GM18868 (cell line): ENCODE measurements around the gene SLC24A3.

ENCODE experiments used
- ATAC-seq: cut with Tn5 transposase; IDR thresholded peaks from one replicate; pipeline ENCODE4 v1.9.1; 2021; ENCODE audit warnings: mild to moderate bottlenecking, moderate library complexity; ENCODE audit not compliant: unreplicated experiment

The SLC24A3 gene

DNA sequence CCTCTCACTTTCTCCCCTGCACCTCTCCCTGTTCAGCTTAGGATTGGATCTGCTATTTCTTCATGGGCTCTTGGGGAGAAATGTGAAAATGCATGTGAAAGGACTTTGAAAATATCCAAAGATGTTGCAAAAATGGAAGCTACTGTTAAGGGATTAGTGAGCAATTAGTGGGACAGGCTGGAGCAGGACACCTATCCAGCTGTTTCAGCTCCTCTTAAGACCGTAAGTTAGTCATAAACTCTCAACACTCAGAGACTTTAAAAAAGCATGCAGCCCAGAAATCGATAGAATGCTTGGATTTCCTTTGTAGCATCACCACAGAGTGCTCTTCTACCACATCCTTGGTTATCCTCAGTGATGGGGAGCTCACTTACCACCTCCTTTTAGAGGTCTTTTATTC, 88.7 kb downstream of the SLC24A3 start:
- no peak for ATAC-seq

DNA sequence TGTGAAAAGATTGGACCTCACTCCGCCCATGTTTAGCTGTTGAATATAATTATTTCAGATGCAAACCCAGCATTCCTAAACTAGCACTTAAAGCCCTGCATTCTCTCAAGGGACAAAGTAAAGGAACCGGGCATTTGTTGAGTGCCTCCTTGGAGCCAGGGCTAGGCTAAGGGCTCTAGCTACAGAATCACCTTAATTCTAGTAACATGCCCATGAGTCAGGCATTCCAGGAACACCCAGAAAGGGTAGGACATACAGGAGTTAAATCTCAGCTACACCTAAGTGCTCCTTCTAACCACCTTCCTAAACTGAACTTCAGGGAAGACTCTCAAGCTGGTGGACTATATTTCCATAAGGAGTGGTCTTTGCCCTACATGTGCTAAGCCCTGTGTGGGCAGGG, 89.4 kb downstream of the SLC24A3 start:
- ATAC-seq = no peak

DNA sequence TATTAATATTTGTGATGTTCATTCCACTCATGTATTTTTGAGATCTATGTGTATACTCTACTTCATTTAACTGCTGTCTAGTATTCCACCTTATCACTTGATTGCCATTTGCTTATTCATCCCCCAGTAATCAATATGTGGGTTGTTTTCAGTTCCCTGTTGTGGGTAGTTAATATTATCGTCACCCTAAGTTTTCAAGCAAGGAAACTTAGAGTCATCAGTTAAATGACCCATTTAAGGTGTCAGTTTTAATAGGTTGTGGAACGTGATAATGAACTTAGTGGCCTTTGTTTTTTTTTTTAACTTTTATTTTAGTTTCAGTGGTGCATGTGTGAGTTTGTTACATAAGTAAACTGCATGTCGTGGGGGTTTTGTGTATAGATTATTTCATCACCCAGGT, 90.3 kb downstream of the SLC24A3 start:
- no peak for ATAC-seq

DNA sequence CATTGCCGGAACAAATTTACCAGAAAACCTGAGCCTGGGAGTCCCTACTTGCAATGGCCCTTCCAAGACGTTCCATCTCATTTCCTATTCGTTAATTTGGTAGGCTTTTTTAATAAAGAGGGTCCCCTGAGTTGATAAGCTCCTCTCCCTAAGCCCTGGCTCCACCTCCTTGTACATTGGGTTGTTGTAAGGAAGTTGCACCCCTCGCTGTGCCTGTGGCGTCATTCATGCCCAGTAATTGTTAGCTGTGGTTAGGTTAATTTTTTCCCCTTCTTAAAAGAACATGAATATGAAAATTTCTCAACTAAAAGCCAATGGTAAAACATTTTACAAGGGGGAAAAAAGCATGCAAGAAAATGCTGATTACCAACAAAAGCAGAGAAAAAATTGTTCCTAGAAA, 91.9 kb downstream of the SLC24A3 start:
- ATAC-seq = no peak

DNA sequence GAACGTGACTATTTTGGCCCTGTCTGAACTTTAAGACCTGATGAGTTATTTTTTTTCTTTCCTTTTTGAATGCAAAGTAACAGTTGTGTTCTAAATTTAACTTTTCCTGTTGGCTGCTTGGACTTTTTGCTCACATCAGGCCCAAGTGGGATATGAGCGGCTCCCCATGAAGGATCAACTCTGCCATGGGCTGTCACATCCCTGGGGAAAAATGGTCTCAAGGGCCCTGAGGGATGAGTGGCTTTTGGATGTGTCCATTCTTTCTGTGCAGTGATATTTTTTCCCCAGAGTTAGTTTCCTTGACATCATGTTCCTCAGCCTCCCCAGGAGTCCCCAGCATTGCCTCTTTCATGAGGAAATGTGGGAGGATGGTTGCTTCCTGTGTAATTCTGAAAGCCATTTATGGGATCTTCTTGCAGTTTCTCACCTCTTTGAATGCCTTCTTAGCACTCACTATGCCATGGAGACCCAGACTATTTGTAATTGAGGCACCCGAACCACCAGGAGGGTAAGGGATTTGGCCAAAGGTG, 92.5 kb downstream of the SLC24A3 start:
- ATAC-seq = no peak

DNA sequence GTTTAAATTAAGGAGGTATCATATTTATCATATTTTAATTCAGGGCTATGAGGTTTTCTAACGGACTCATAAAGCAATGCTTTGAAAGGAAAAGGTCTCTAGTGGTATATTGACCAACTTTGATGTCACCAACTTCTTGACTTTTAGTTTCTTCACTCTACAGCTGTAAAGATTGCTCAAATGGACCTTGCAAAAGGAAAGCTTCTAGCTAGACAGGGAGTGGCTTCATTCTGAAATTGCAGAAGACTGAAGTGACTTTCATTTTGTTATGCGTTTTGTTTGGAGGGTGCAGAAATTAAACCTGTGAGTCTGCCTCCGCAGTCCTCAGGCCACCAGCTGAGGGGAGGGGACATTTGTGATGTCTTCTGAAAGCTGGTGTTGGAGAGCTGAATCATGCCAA, 95.7 kb downstream of the SLC24A3 start:
- ATAC-seq = no peak

DNA sequence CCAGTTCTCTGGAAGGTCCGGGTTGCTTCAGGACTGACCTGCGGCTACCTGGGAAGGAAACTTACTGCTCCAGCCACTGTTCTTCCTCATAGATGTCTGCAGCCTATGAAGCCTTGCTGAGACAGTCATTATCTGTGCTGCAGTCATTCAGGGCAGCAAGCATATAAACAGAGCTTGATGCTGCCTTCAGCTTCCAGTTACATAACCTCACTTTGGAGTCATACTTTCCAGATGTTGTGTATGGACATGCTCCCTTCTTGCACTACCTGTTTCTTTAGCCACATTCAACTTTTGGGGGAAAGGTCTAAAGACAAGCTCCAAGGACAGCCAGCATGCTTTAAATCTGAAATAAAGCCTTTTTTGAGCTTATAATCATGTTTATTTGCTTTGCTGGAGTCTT, 98.1 kb downstream of the SLC24A3 start:
- no peak for ATAC-seq

DNA sequence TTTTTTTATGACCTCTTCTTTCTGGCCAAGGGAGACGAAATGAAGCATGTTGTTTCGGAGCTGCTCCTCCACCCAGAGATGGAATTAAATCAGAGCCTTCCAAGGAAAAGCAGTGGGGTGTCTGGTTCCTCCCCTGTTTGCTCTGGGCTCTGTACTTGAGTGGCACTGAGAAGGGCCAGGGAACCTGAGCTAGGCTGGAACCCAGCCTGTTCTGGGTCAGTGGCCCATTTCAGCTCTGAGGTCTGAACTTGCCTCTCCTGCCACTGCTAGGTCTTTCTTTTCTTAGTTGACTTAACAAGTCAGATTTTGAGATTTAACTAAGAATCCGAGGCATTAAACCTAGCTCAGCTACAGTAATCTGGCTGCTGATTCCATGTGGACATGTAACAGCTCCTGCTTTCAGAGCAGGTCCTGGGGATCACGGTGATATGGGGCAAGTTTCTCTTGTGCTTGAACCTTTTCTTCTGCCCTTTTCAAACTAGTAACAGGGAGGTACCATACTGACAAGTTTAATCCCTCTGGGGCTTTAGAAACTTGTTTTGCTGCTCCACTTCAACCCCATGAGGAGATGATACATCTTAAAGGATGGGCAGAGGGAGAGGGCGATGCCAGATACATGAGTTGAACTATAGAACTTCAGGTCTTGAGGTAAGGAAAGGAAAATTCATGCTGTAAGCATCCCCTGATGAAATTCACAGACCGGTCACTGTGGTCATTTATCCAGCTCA, 101.1 kb downstream of the SLC24A3 start:
- ATAC-seq = no peak

DNA sequence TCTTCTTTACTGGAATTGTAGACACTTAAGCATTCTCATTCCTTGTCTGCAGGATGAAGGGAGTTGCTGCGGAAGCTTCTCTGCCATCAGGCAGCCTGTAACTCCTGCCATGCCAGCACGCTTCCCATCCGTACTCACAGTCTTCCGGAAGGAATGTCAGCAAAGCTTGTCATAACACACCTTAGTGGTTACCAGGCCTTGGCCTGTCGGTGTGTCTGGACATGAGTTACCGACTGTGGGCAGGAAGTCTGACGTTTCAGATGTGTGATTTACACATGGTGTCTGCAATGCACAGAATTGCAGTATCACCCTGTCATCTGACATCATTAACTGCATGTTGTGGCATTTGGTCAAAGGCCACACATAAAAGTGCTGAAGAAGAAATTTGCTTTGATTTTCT, 102.2 kb downstream of the SLC24A3 start:
- ATAC-seq = no peak

DNA sequence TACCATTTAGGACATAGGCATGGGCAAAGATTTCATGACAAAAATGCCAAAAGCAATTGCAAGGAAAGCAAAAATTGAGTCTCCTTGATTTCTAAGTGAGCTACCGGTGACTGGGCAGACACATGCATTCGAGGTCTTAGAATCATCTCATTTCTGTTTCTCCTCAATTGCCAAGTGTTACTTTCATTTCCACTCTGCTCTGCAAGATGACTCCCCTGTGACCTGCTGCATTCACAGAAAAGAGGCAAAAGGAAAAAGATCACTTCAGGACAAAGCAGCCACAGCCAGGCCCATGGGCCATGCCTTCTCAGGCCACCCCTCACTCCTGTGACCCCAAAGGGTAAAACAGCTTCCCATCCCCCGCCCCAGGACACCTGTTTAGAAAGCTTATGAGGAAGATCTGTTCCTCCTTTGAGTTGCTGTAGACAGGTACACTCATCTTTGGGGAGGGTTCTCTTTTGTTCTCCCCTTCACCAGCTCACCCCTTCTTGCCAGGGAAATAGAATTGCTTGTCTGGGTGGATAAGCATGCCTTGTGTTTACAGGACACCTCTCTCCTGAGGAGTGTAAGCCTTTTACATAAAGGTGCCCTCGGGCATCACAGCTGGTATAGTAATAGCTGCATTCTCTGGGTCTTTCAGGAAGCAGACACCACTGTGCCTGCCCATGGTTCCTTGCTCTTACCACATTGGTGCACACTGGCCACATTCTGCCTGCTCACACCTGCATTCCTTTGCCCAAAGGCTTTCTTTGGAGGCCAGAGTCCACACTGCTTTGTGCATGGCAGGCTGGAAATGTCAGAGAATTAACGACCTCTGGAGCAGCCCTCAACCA, 105.0 kb downstream of the SLC24A3 start:
- ATAC-seq = no peak

DNA sequence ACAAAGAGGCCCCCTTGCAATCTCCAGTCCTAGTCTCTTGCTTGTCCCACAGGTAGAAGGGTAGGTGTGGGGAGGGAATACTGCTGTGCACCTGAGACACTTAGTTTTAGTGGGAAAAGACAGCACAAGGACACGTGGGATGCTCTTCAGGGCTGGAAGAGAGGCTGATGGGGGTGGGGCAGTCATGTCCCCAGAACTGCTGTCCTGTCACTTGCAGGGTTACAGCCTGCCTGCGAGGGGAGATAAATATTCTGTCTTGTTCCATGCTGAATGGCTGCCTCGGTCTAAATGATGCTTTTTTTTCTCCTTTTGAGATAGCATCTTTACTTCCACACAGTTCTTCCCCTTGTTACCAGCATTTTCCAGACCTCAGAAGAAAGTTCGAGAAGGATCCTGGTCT, 106.2 kb downstream of the SLC24A3 start:
- no peak for ATAC-seq

DNA sequence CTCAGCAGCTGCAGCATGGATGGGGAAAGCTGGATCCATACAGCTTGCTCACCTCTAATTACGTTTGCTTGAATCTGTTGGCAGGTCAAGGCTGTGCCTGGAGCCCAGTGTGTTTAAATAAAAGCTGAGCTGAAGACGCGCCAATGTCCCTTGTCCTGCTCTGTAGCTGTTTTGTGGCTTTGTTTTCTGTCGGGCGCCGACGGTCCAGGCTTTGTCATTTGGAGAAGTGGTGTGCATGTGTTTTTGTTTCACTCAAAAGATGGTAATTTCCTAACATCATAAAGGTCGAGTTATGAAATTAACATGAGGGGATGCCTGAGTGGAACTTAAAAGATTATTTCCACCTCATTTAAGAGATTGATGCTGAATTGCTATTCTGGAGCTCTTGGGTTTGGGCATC, 107.6 kb downstream of the SLC24A3 start:
- no peak for ATAC-seq

DNA sequence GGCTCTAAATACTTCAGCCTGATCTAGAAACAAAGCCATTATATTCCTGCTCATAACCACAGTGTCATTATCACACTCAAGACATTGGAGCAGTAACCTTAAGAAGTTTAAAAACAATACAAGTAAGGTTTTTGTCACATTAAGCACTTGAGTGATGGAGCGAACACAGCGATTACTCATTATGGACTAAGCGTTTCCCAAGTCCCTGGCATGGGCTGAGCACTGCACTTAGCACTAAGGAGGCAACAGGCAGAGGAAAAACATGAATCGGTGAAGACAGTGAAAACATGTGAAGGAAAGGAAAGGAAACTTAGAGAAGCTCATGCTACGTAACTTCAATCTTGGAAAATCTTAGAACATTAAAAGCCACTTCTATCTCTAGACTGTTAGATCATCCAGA, 108.7 kb downstream of the SLC24A3 start:
- no peak for ATAC-seq

DNA sequence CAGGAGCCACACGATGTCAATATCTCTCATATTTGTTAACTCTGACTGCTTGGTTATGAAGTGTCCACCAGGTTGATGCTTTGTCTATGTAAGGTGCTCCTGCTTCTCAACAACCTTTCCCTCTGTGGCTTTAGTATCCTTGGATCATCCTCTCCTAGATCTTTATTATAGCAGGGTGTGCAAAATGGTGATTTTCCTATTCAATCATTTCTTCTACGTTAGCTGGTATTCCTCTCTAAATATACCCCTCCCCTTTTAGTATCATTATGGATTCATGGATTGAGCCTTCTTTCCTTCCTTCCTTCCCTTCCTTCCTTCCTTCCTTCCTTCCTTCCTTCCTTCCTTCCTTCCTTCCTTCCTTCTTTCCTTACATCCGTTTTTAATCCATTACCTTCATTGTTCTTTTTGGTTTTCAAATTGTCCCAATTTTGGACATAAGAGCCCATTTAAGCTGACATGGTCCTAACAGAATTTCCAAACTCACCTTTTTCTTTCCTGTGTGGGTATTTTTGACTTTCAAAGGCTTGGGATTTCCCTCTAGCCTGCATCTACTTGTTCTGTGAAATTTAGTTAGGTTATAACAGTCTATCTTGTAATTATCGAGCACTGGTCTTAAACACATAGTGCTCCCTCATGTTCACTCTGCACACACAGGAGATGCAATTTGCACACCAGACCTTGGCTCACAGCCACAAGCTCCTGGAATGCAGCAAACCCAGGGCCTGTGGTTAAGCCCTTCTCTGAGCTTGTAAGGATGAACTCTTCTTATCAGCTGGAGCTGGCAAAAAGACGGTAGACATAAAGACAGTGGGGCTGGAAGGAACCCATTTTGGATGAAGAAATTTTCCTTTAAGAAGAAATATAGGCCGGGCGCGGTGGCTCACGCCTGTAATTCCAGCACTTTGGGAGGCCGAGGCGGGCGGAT, 109.9 kb downstream of the SLC24A3 start:
- ATAC-seq = no peak

DNA sequence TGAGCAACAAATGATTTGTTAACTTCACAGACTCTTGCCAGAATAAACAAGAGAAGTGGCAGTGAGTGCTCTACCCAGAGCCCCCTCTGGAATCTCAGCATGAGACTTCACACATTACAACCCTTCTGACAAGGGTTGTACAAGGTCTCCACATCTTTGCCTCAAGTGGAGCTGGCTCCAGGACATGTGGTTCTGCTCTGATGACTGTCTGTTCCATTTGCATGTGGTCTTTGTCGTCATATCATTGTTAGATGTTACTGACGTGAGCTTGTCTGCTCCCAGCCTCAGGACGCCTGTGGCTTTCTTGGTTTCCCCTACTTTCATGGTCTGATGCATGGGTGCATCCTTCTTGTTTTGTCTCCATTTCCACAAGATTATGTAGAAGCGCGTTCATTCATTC, 115.0 kb downstream of the SLC24A3 start:
- no peak for ATAC-seq

DNA sequence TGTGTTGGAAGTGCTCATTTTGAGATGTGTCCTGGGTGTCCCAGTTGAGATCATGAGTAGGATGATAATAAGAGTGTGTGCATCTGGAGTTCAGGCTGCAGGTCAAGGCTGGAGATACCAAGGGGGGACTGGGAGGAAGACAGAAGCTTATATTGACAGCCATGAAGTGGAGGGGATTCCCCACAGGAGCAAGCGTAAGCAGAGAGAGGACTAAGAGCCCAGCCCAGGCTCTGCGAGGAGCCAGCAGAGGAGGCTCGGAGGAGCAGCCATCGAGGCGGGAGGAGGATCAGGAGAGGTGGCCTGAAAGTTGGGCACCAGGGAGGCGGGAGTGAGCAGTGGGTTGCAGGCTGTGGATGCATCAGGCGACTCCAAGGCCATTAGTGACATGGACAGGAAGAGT, 116.2 kb downstream of the SLC24A3 start:
- ATAC-seq = no peak

DNA sequence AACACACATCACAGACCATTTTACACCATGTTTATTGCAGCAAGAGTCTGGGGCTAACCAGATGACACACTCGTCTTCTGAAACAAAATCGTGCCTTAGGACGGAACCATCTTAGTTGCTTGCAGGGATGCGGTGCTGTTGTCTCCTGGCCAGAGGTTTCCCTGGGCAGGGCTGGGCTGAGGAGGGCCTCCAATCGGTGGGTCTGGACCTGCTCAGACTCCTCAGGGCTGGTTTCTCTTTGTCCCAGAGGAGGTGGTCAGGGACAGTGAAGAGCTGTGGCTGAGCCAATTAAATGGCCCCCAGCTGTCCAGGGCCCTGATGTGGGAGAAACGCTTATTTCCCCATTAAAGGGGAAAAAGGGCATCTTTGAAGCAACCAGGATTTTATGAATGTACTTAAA, 117.6 kb downstream of the SLC24A3 start:
- no peak for ATAC-seq

DNA sequence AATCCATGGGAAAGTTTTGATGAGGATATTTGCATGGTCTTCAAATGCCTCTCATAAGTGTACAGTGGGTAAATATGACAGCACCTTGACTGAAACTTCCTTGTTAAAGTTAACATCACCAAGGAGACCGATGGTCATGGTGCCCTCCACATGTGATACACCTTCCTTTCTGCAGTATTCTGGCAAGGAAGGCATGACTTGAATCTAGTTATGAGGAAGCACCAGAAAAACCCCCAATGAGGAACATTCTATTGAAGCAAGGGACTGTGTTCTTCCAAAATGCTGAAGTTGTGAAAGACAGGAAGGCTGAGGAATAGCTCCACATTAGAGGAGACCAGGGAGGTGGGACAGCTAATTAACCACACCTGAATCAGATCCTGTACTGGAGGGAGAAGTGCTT, 118.3 kb downstream of the SLC24A3 start:
- no peak for ATAC-seq

DNA sequence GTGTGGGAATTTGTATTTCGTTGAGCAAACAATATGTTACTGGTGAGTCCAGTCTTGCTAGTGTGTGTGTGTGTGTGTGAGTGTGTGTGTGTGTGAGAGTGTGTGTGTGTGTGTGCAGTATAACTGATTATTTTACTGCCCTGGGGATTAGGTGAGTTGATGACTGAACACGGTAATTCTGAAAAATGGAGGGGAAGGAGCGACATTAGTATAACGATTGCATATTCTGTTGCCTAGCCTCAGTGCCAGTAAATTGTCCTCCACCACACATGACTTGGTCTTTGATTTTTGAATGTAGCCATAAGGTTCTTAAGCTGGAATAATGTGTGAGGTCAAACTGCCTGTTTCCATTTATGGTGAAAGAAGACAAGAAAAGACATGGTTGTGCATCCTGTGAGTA, 121.1 kb downstream of the SLC24A3 start:
- ATAC-seq = no peak

DNA sequence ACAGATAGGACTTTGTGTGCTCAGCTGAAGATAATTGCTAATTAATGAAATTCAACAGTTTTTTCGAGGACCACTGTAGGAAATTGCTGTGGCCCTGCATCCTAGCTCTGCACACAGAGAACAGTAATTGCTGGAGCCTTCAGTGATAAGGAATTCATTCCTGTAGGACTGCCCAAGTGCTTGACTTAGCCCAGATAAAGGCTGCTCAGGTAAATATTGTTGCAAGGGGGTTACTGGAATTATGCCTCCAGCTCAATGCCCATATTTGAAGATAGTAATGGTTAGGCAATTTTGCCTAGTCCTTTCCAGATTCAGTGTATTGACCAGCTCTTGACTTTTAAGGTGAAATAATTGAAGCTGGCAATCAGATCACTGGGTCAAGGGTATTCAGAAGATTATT, 122.9 kb downstream of the SLC24A3 start:
- ATAC-seq = no peak

DNA sequence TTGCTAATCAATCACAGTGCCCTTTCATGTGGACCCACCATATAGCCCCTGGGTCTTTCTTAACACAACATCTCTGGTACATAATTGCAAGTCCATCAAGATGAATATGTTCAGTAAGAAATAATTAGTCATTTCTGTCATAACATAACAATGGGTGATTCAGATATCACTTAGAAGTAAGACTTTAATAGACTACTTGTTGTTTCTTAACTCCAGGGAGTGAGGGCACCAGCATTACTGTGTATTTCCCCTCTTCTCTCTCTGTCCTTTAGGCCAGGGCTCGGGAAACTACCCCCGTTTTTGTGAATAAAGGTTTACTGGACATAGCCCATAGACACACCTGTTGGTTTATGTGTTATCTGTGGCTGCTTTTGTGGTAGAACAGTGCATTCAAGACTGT, 123.5 kb downstream of the SLC24A3 start:
- ATAC-seq = no peak
